ENCODE data around the gene C2orf69. TPM values are rescaled to one million over a fixed set of nuclear protein-coding genes. Genes with fewer than 3 reads are reported as not detected.

Gene C2orf69
- total RNA-seq, 4 donors from 2014 or later, result 10.9 to 15.5 (median 11.7) TPM

DNA sequence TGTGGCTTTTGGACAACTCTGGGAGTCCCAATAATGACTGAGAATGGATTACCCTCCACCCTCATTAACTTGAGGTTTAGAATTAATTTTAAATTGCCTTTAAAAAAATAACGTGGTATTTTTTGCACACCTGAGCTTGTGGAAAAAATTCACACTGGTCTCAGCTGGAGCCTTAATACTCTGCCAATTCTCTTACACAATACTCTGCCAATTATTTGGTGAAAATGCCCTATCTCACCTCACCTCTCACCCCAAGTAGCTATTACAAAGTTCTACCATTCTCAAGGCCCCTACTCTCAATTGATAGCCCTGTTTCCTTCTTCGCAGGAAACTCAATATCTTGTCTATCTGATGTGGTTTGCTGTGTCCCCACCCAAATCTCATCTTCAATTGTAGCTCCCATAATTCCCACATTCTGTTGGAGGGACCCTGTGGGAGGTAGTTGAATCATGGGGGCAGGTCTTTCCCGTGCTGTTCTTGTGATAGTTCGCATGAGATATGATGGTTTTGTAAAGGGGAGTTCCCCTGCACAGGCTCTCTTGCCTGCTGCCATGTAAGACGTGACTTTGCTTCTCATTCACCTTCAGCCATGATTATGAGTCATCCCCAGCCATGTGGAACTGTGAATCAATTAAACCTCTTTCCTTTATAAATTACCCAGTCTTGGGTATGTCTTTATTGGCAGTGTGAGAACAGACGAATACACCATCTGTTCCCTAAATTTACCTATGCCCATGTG lies 27.4 kb upstream of the C2orf69 start:
- no peak for DNase-seq (ENCODE audit: low spot score in 2 of 2)
- Histone ChIP-seq H3K36me3 (no peaks in the 10 kb centered on the region), H3K27ac (no peak overlapping the region), H3K4me1 (no peaks in the 10 kb centered on the region), H3K9me3 (no peaks in the 10 kb centered on the region), H3K27me3 (no peaks in the 10 kb centered on the region), H3K4me3 (no peak overlapping the region)
- TF ChIP-seq, protein P1, sequence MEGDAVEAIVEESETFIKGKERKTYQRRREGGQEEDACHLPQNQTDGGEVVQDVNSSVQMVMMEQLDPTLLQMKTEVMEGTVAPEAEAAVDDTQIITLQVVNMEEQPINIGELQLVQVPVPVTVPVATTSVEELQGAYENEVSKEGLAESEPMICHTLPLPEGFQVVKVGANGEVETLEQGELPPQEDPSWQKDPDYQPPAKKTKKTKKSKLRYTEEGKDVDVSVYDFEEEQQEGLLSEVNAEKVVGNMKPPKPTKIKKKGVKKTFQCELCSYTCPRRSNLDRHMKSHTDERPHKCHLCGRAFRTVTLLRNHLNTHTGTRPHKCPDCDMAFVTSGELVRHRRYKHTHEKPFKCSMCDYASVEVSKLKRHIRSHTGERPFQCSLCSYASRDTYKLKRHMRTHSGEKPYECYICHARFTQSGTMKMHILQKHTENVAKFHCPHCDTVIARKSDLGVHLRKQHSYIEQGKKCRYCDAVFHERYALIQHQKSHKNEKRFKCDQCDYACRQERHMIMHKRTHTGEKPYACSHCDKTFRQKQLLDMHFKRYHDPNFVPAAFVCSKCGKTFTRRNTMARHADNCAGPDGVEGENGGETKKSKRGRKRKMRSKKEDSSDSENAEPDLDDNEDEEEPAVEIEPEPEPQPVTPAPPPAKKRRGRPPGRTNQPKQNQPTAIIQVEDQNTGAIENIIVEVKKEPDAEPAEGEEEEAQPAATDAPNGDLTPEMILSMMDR (IDR thresholded peaks at IDR 0.05), result no peak
- TF ChIP-seq EP300 (IDR thresholded peaks at IDR 0.05) (no peak), POLR2AphosphoS5 (IDR thresholded peaks at IDR 0.05) (no peak), POLR2A (IDR thresholded peaks at IDR 0.05) (no peak)
- 88% methylated on average over 6 of the region's 6 CpGs for WGBS

DNA sequence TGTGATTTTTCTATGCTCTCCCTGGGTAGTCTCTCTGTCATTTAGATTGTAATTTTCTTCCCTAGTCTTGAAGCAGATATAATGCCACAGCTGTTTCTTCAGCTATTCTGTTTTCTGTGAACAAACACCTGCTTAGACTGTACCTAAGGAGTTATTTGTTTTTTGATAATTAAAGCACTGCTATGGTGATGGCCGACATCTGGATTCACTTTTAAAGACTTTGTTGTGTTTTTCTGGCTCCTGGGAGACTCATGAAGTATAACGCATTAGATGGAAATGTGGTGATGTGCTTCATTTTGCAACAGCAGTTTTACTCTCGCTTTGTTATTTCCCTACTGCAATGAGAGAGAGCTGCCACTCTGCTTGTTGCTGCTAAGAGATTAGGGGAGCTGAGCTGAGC lies 15.7 kb upstream of the C2orf69 start:
- no peak overlapping the region for H3K27ac ChIP-seq
- no peaks in the 10 kb centered on the region for H3K4me1 ChIP-seq
- 74% methylated on average over 3 of the region's 3 CpGs for WGBS

GRCh38 chr2:199896617-199897016 lies 14.5 kb upstream of the C2orf69 start:
- H3K36me3 ChIP-seq, result no peaks in the 10 kb centered on the region
- 87% methylated on average over 2 of the region's 2 CpGs for WGBS

More for the DNA sequence above, 15.7 kb upstream of the C2orf69 start:
- no peaks in the 10 kb centered on the region for H3K27me3 ChIP-seq
- DNase-seq (ENCODE audit: low spot score in 2 of 2), result no peak
- TF ChIP-seq POLR2AphosphoS5 (IDR thresholded peaks at IDR 0.05) (no peak), POLR2A (IDR thresholded peaks at IDR 0.05) (no peak), EP300 (IDR thresholded peaks at IDR 0.05) (no peak)
- TF ChIP-seq, protein P1 (IDR thresholded peaks at IDR 0.05), result no peak
- H3K9me3 ChIP-seq, result no peaks in the 10 kb centered on the region
- no peaks in the 10 kb centered on the region for H3K36me3 ChIP-seq
- H3K4me3 ChIP-seq, result no peak overlapping the region

DNA sequence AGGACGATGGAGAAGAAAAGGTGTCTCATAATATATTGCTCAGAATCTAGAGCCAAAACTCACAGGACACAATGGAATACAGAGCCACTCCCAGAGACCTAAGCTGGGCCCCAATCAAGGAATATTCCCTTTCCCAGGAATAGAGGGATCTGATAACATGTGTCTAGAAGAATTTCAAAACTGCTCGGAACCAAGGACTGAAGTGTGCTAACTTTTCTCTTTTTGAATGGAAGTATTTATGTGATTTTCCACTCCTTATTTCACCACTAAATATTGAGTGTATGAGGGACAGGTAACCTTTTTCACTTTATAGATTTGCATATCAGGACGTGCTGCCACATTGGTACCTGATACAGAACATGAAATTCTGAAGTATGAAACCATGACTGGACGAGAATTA lies 9.2 kb upstream of the C2orf69 start:
- whole genome bisulfite sequencing, result 86% methylated on average over 4 of the region's 4 CpGs
- Histone ChIP-seq H3K4me3 (no peak overlapping the region), H3K27me3 (no peaks in the 10 kb centered on the region), H3K9me3 (no peaks in the 10 kb centered on the region), H3K27ac (no peak overlapping the region), H3K36me3 (no peaks in the 10 kb centered on the region), H3K4me1 (no peaks in the 10 kb centered on the region)
- no peak for TF ChIP-seq POLR2AphosphoS5 (IDR thresholded peaks at IDR 0.05)
- TF ChIP-seq, protein P1 (IDR thresholded peaks at IDR 0.05), result no peak
- TF ChIP-seq EP300 (IDR thresholded peaks at IDR 0.05), result no peak
- no peak for TF ChIP-seq POLR2A (IDR thresholded peaks at IDR 0.05)
- no peak for DNase-seq (ENCODE audit: low spot score in 2 of 2)

More at GRCh38 chr2:199896617-199897016, 14.5 kb upstream of the C2orf69 start:
- DNase-seq (ENCODE audit: low spot score in 2 of 2), result no peak
- no peak overlapping the region for H3K4me3 ChIP-seq
- H3K4me1 ChIP-seq, result no peaks in the 10 kb centered on the region
- H3K27ac ChIP-seq, result no peak overlapping the region
- H3K9me3 ChIP-seq, result no peaks in the 10 kb centered on the region
- TF ChIP-seq, protein P1 (IDR thresholded peaks at IDR 0.05), result no peak
- TF ChIP-seq POLR2A (IDR thresholded peaks at IDR 0.05), result no peak
- no peak for TF ChIP-seq POLR2AphosphoS5 (IDR thresholded peaks at IDR 0.05)
- no peak for TF ChIP-seq EP300 (IDR thresholded peaks at IDR 0.05)
- H3K27me3 ChIP-seq, result no peaks in the 10 kb centered on the region

DNA sequence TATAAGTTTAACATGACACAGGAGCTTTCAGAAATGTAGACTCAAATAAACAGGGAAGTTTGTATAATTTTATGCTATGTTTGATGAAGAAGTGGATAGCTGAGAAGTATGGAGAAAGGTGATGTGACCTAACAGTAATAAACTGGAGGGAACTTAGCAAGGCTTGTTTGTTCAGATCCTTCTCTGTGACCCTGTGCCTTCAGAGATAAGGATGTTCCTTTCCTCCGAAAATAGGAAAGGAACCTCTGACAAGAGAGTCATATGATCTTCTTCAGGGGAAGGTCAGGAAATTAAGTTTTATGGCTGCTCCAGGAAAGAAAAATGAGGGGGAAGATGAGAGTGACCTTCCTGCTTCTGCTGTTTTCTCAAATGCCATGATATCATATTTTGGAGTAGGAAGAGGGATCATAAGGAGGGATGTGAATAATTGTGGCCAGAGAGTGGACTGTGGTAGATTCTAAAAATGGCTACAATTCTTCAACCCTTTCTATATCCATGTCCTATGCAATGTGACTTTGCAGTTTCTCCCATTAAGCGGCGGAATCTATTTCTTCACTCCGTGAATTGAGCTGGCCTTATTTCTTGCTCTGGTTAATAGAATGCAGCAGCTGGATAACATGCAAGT lies 8.5 kb upstream of the C2orf69 start:
- 85% methylated on average over 4 of the region's 4 CpGs for WGBS
- Histone ChIP-seq H3K9me3 (no peaks in the 10 kb centered on the region), H3K27me3 (no peaks in the 10 kb centered on the region), H3K4me1 (no peaks in the 10 kb centered on the region), H3K27ac (no peak overlapping the region), H3K4me3 (no peak overlapping the region), H3K36me3 (no peaks in the 10 kb centered on the region)
- TF ChIP-seq POLR2A (IDR thresholded peaks at IDR 0.05) (no peak), EP300 (IDR thresholded peaks at IDR 0.05) (no peak), POLR2AphosphoS5 (IDR thresholded peaks at IDR 0.05) (no peak)
- TF ChIP-seq, protein P1 (IDR thresholded peaks at IDR 0.05), result no peak
- no peak for DNase-seq (ENCODE audit: low spot score in 2 of 2)

Data from suprapubic skin (tissue), 4 donors.